GM19438 (cell line): ENCODE data around the gene TWIST2.

Source experiments
- ATAC-seq: cut with Tn5 transposase; IDR thresholded peaks from one replicate; pipeline ENCODE4 v1.9.1; 2021; ENCODE audit warnings: low read depth; ENCODE audit not compliant: unreplicated experiment

The TWIST2 gene

GRCh38 chr2:238914648-238915015 lies 66.7 kb downstream of the TWIST2 start:
- no peak for ATAC-seq

- no peak for ATAC-seq
Observed at GRCh38 chr2:238915196-238915595, 67.3 kb downstream of the TWIST2 start.

GRCh38 chr2:238915596-238915995 lies 67.7 kb downstream of the TWIST2 start:
- no peak for ATAC-seq

GRCh38 chr2:238916176-238916874 lies 68.4 kb downstream of the TWIST2 start:
- no peak for ATAC-seq

- no peak for ATAC-seq
Observed at GRCh38 chr2:238916875-238917590, 69.1 kb downstream of the TWIST2 start.

GRCh38 chr2:238919307-238919706 lies 71.4 kb downstream of the TWIST2 start:
- ATAC-seq: no peak

GRCh38 chr2:238920053-238920452 lies 72.2 kb downstream of the TWIST2 start:
- ATAC-seq: no peak

GRCh38 chr2:238920601-238921001 lies 72.7 kb downstream of the TWIST2 start:
- no peak for ATAC-seq

- ATAC-seq: no peak
Observed at GRCh38 chr2:238921259-238921658, 73.4 kb downstream of the TWIST2 start.

- no peak for ATAC-seq
Observed at GRCh38 chr2:238921681-238922319, 73.9 kb downstream of the TWIST2 start.

GRCh38 chr2:238922435-238922834 lies 74.5 kb downstream of the TWIST2 start:
- ATAC-seq: no peak

- ATAC-seq: no peak
Observed at GRCh38 chr2:238924032-238924431, 76.1 kb downstream of the TWIST2 start.

GRCh38 chr2:238924796-238925195 lies 76.9 kb downstream of the TWIST2 start:
- no peak for ATAC-seq

- no peak for ATAC-seq
Observed at GRCh38 chr2:238925281-238925680, 77.4 kb downstream of the TWIST2 start.

- ATAC-seq: no peak
Observed at GRCh38 chr2:238925816-238926521, 78.1 kb downstream of the TWIST2 start.

GRCh38 chr2:238926761-238927611 lies 79.1 kb downstream of the TWIST2 start:
- no peak for ATAC-seq

- ATAC-seq: no peak
Observed at GRCh38 chr2:238927746-238928519, 80.0 kb downstream of the TWIST2 start.

GRCh38 chr2:238928520-238929241 lies 80.8 kb downstream of the TWIST2 start:
- no peak for ATAC-seq
